Endodermal cell (in vitro differentiated cells): ENCODE results near the gene EEPD1. TPM values are rescaled to one million over a fixed set of nuclear protein-coding genes. Genes with fewer than 3 reads are reported as not detected.

Source experiments
- DNase-seq: peaks from one replicate; pipeline ENCODE4 v3.0.0-alpha.2; 2017
- H3K27ac ChIP-seq: 2 replicates; pipeline ENCODE4 v1.5.1; 2013; ENCODE audit warnings: mild to moderate bottlenecking, low read depth, low read length, moderate library complexity
- H3K27me3 ChIP-seq: 2 replicates; pipeline ENCODE4 v1.6.1; 2013; ENCODE audit warnings: mild to moderate bottlenecking, low read length, moderate library complexity; ENCODE audit not compliant: insufficient read depth, control insufficient read depth, poor library complexity, severe bottlenecking
- H3K36me3 ChIP-seq: 2 replicates; pipeline ENCODE4 v1.7.0; 2013; ENCODE audit warnings: mild to moderate bottlenecking, low read length, moderate library complexity; ENCODE audit not compliant: control insufficient read depth, insufficient read depth
- H3K4me1 ChIP-seq: one replicate; pipeline ENCODE4 v1.7.0; 2013; ENCODE audit warnings: low read length; ENCODE audit not compliant: control insufficient read depth, insufficient read depth
- H3K4me3 ChIP-seq: 2 replicates; pipeline ENCODE4 v1.5.1; 2013; ENCODE audit warnings: mild to moderate bottlenecking, low read length, moderate library complexity
- H3K9ac ChIP-seq: 2 replicates; pipeline ENCODE4 v1.6.1; 2013; ENCODE audit warnings: mild to moderate bottlenecking, low read length, moderate library complexity; ENCODE audit not compliant: poor library complexity, severe bottlenecking; ENCODE audit errors: extremely low read depth
- H3K9me3 ChIP-seq: 2 replicates; pipeline ENCODE4 v1.6.1; 2013; ENCODE audit warnings: mild to moderate bottlenecking, low read length, moderate library complexity; ENCODE audit not compliant: control insufficient read depth
- H3K27ac Mint-ChIP-seq: 2 replicates; pipeline ENCODE4 v1.8.0; 2020; ENCODE audit warnings: mixed read lengths
- H3K27me3 Mint-ChIP-seq: 2 replicates; pipeline ENCODE4 v1.8.0; 2021; ENCODE audit warnings: mild to moderate bottlenecking, mixed read lengths; ENCODE audit not compliant: insufficient read depth
- H3K36me3 Mint-ChIP-seq: 2 replicates; pipeline ENCODE4 v1.8.0; 2020; ENCODE audit warnings: low read depth, mixed read lengths
- H3K4me1 Mint-ChIP-seq: 2 replicates; pipeline ENCODE4 v1.8.0; 2020; ENCODE audit warnings: mixed read lengths
- H3K4me3 Mint-ChIP-seq: 2 replicates; pipeline ENCODE4 v1.8.0; 2020; ENCODE audit warnings: mild to moderate bottlenecking, moderate library complexity, mixed read lengths
- H3K9me3 Mint-ChIP-seq: 2 replicates; pipeline ENCODE4 v1.8.0; 2020; ENCODE audit warnings: mild to moderate bottlenecking, mixed read lengths
- WGBS, 2 experiments: methylation state at CpG; one replicate each; pipeline versions ENCODE4 v1.1.5 to v1.1.7; 2013; ENCODE audit warnings: missing lambda C conversion rate in 2 of 2, mixed read lengths in 1 of 2; ENCODE audit not compliant: insufficient coverage in 1 of 2, insufficient read length in 1 of 2; 5-methylcytosine and 5-hydroxymethylcytosine counted together
- total RNA-seq, 2 donors: library from RNA; stranded (reverse); fragmentation: NEBNext Ultra II Directional in 1 of 2; extraction: Animal tissue kit (Norgen Biotek cat#: 25700) in 1 of 2; gene quantifications; 2 replicates in 1 of 2; 3 replicates in 1 of 2; pipeline ENCODE4 v1.2.1, GENCODE V29; 2021
- TF ChIP-seq, protein P1 (sequence below): fragments of 200-600 bp; sonication (generic); conservative IDR thresholded peaks from 2 replicates; pipeline ENCODE4 v1.5.0; 2021; ENCODE audit warnings: antibody characterized with exemption, mild to moderate bottlenecking

EEPD1 gene
- total RNA-seq, 2 donors from 2014 or later, result 9.7 to 11.4 TPM

DNA sequence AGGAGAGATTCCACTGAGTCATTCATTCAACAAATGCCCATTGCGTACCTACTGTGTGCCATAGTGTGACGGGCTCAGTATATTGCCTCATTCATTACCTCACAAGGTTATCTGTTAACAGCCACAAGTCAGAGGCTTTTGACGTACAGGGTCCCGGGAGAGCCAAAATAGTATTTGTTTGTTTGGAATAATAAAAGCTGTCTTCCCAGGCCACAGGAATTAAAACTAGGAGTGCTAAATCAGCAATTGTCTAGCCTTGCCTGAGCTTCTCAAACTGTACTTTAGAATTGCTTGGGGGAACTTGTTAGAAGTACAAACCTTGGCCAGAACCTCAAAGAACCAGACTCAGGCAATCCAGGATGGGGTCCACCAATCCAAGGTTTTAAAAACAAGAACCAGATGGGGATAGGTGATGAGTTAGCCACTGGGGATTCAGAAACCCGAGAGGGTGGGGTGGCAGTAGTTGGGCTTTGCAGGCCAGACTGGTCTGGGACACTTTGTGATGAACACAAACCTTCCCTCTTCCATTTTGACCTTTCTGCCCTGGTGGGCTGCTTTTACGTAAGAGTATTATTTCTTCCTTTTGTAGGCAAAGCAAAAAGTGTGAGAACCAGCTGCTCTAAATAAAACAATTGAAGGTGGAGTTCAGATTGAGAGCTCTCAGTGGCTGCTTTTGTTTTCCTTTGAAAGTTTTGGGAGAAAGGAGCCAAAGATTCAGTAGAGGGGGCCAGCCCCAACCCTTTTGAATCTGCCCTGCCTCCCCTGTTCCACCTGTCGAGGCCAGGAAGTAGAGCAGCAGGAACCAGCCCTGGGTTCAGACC is 123.6 kb downstream of the EEPD1 start:
- TF ChIP-seq, protein P1, sequence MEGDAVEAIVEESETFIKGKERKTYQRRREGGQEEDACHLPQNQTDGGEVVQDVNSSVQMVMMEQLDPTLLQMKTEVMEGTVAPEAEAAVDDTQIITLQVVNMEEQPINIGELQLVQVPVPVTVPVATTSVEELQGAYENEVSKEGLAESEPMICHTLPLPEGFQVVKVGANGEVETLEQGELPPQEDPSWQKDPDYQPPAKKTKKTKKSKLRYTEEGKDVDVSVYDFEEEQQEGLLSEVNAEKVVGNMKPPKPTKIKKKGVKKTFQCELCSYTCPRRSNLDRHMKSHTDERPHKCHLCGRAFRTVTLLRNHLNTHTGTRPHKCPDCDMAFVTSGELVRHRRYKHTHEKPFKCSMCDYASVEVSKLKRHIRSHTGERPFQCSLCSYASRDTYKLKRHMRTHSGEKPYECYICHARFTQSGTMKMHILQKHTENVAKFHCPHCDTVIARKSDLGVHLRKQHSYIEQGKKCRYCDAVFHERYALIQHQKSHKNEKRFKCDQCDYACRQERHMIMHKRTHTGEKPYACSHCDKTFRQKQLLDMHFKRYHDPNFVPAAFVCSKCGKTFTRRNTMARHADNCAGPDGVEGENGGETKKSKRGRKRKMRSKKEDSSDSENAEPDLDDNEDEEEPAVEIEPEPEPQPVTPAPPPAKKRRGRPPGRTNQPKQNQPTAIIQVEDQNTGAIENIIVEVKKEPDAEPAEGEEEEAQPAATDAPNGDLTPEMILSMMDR, result no peak
- Histone ChIP-seq H3K27ac (no peak overlapping the region), H3K9me3 (no peaks in the 10 kb centered on the region), H3K9ac (no peak overlapping the region), H3K4me3 (no peak overlapping the region), H3K36me3 (no peaks in the 10 kb centered on the region), H3K27me3 (no peaks in the 10 kb centered on the region), H3K4me1 (peaks cover 37% of the 10 kb centered on the region)
- no peaks in the 10 kb centered on the region for H3K36me3 Mint-ChIP-seq
- no peak overlapping the region for H3K4me3 Mint-ChIP-seq
- H3K9me3 Mint-ChIP-seq, result no peaks in the 10 kb centered on the region
- no peaks in the 10 kb centered on the region for H3K27me3 Mint-ChIP-seq
- H3K27ac Mint-ChIP-seq, result peak overlapping the region; percentile 94
- 87 to 94% methylated on average over 4 to 7 of the region's 7 CpGs for WGBS, 2 experiments
- H3K4me1 Mint-ChIP-seq, result peaks cover 85% of the 10 kb centered on the region
- DNase-seq, result no peak

DNA sequence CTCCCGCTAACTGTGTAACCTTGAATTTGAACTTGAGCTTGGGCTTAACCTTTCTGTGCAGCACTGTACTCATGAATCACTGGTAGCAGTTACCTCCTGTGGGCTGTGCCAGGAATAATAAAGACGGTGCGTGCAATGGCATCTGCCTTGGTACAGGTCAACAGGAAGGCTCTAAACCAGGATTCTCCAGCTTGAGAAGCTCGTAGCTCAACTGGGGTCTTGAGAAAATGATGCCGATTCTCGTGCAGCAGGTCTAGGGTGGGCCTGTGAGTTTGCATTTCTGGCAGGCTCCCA is 124.1 kb downstream of the EEPD1 start:
- Histone ChIP-seq H3K27me3 (no peaks in the 10 kb centered on the region), H3K9me3 (no peaks in the 10 kb centered on the region), H3K4me1 (peaks cover 43% of the 10 kb centered on the region), H3K36me3 (no peaks in the 10 kb centered on the region), H3K27ac (no peak overlapping the region), H3K4me3 (no peak overlapping the region), H3K9ac (no peak overlapping the region)
- DNase-seq, result no peak
- Mint-ChIP-seq H3K27me3 (no peaks in the 10 kb centered on the region), H3K9me3 (no peaks in the 10 kb centered on the region), H3K4me3 (peak overlapping the region; percentile 1), H3K27ac (peak overlapping the region; percentile 94), H3K4me1 (peaks cover 84% of the 10 kb centered on the region), H3K36me3 (no peaks in the 10 kb centered on the region)
- WGBS, 2 experiments, result 87 to 92% methylated on average over 3 to 6 of the region's 6 CpGs
- TF ChIP-seq, protein P1, result no peak

DNA sequence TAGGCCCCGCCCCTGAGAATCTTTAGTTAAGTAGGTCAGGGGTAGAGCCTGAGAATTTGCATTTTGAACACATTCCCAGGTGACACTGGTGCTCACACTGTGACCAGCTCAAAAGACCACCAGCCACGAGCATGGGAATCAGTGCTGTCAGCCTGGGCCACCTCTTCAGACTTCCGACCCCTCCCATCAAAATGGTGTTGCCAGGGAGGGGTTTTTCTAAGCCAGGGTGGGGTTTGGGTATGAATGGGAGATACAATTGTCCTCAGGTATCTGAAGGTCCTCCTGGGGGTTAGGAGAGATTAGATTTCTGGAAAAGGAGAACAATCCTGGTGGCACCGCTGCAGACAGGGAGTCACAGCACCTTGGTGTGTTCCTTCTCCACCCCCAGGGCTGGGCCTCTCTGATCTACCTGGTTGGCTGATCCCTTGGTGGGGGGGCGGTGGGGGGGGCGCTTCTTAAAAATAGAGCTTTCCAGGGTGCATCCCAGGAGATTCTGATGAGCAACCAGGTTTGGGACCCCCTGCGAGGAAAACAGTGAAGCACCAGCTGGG is 125.1 kb downstream of the EEPD1 start:
- no peak overlapping the region for H3K4me3 ChIP-seq
- peak; percentile 79 for DNase-seq
- no peak overlapping the region for H3K4me3 Mint-ChIP-seq
- H3K27ac Mint-ChIP-seq, result peak overlapping the region; percentile 94
- no peaks in the 10 kb centered on the region for H3K27me3 Mint-ChIP-seq
- H3K36me3 ChIP-seq, result no peaks in the 10 kb centered on the region
- peaks cover 84% of the 10 kb centered on the region for H3K4me1 Mint-ChIP-seq
- 46 to 48% methylated on average over 4 to 7 of the region's 7 CpGs for WGBS, 2 experiments
- no peaks in the 10 kb centered on the region for H3K27me3 ChIP-seq
- TF ChIP-seq, protein P1, result no peak
- H3K36me3 Mint-ChIP-seq, result no peaks in the 10 kb centered on the region
- no peak overlapping the region for H3K9ac ChIP-seq
- peak overlapping the region; percentile 54 for H3K27ac ChIP-seq
- H3K9me3 Mint-ChIP-seq, result no peaks in the 10 kb centered on the region
- no peaks in the 10 kb centered on the region for H3K9me3 ChIP-seq
- H3K4me1 ChIP-seq, result peaks cover 41% of the 10 kb centered on the region
